GM10266 (cell line): ENCODE results near the gene TIMM13.

Source experiments
- DNase-seq: peaks from one replicate; pipeline ENCODE4 v3.0.0; 2012; ENCODE audit errors: extremely low spot score
- TF ChIP-seq, protein P1 (sequence below): IDR thresholded peaks from 2 replicates; pipeline ENCODE4 v1.5.1; 2012; ENCODE audit warnings: mild to moderate bottlenecking, low read depth; ENCODE audit not compliant: control insufficient read depth, insufficient read depth; ENCODE audit errors: missing control alignments

TIMM13 gene

DNA sequence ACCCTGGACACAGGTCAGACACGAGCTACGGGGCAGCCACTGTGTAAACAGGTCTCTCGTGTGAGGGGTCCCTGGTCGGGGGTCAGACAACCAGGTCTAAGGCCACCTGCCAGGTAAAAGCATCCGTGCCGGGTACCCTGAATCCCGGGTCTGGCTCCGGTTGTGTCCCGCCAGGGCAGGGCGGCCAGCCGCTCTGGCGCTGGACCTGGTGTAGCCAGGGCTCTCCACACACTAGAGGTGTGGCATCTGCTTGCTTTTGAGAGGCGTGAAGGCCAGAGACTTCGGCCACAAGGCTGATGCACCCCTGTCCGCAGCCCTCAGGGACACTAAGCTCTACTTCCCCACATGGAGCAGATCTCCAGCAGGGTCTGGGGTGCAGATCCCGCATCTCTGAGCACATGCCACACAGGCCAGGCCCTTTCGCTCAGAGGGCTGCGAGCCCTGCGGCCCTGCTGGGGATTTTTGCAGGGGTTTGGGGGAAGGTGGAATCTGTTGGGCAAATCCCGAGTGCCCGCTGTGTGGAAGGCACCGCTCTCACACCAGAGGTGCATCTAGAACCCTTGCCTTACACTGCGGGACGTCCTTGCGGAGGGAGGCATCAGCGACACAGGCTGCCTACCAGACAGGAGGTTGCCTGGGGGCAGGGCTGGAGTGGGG, 13.8 kb upstream of the TIMM13 start:
- DNase-seq: no peak
- TF ChIP-seq, protein P1, sequence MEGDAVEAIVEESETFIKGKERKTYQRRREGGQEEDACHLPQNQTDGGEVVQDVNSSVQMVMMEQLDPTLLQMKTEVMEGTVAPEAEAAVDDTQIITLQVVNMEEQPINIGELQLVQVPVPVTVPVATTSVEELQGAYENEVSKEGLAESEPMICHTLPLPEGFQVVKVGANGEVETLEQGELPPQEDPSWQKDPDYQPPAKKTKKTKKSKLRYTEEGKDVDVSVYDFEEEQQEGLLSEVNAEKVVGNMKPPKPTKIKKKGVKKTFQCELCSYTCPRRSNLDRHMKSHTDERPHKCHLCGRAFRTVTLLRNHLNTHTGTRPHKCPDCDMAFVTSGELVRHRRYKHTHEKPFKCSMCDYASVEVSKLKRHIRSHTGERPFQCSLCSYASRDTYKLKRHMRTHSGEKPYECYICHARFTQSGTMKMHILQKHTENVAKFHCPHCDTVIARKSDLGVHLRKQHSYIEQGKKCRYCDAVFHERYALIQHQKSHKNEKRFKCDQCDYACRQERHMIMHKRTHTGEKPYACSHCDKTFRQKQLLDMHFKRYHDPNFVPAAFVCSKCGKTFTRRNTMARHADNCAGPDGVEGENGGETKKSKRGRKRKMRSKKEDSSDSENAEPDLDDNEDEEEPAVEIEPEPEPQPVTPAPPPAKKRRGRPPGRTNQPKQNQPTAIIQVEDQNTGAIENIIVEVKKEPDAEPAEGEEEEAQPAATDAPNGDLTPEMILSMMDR: no peak

DNA sequence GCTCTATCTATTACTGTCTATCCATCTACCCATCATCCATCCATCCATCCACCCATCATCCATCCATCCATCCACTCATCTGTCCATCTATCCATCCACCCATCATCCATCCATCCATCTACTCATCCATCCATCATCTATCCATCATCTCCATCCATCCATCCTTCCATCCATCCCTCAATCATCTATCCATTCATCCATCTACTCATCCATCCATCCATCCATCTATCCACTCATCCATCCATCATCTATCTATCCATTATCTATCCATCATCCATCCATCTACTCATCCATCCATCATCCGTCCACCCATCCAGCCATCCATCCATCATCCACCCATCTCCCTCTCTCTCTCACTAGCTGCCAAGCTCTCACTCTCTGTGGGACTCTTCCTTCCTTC, 13.1 kb upstream of the TIMM13 start:
- TF ChIP-seq, protein P1: no peak
- no peak for DNase-seq

DNA sequence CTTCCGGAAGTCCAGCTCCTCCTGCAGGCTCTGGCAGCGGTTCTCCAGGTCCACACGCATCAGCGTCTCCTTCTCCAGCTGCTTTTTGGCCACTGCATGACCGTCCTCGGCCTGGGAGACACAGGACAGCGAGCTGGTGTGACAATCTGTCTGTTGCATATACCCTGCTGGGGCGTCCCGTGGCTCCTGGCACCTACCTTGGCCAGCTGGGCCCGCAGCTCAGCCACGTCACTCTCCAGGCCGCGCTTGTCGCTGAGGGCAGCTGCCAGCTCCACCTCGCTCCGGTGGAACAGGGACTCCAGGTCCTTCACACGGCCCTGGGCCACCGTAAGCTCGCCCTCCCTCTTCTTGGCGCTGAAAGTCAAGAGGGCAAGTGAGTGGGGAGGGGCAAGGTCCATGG, 10.8 kb upstream of the TIMM13 start:
- TF ChIP-seq, protein P1: no peak
- DNase-seq: no peak

DNA sequence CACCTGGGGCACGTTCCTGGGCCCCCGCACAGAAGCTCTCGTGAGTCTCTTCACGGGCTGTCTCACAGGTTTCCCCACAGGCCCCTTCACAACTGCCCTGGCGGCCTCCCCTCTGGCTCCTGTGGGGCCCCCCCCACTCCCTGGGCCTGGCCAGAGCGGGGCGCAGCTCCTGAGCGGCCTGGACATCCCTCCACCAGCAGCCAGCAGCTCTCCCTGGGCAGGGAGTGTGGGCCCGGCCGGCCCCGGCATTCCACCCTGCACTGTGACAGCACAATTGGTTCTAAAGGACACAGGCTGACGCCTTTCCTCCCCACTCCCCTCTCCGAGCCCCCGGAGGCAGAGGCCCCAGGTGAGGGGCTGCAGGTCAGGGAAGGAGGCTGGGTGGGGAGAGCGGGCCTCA, 9.5 kb upstream of the TIMM13 start:
- DNase-seq: no peak
- TF ChIP-seq, protein P1: no peak

DNA sequence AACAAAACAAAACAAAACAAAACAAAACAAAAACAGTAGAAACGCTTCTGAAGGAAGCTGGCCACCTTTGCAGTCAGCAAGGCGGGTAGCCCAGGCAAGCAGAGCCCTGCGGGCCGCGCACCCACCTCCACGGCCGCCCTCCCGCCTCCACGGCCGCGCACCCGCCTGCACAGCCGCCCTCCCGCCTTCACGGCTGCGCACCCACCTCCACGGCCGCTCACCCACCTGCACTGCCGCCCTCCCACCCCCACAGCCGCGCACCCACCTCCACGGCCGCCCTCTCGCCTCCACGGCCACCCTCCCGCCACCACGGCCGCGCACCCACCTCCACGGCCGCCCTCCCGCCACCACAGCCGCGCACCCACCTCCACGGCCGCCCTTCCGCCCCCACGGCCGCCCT, 9.0 kb upstream of the TIMM13 start:
- no peak for DNase-seq
- TF ChIP-seq, protein P1: no peak

DNA sequence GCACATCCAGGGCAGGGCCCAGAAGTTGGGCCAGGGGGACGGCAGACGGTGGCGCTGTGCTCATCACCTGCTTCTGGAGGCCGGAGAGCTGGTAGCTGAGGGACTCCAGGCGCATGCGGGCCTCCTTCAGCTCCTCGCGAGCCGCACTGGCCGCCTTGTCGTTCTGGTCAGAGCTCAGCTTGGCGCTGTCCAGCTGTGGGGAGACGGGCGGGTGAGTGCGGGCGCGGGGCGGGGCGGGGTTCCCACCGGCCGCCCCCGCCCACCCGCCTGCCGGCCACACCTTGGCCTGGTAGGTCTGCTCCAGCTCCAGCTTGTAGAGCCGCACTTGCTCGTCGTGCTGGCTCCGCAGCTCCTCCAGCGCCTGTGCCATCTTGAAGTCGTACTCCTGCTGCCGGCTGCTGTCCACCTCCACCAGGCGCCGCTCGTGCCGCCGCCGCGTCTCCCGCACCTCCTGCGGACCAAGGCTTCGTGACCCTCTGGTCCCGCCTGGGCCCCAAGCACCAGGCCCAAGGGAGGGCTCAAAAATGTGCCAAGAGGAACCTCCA, 7.4 kb upstream of the TIMM13 start:
- TF ChIP-seq, protein P1: no peak
- no peak for DNase-seq

DNA sequence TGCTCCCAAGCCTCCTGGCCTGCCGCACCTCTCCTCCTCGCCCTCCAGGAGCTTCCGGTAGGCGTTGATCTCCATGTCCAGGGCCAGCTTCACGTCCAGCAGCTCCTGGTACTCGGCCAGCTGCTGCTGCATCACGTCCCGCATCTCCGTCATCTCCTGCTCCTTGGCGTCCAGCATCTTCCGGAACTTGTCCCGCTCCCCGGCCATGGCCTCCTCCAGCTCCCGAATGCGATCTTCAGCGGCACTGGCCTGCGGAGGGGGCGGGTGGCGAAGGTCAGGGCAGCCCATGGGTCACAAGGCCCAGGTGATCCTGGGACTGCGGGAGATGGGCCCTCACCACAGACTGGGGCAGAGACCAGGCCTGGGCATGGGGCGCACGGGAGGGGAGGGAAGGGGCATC, 6.9 kb upstream of the TIMM13 start:
- TF ChIP-seq, protein P1: no peak
- no peak for DNase-seq
